Fibroblast of mammary gland (primary cell): ENCODE measurements around the gene BAK1.
A peak's percentile ranks its signal among the peaks of the same experiment; 100 is the strongest.

ENCODE experiments used
- DNase-seq: peaks from one replicate; pipeline ENCODE4 v3.0.0-alpha.2; 2010; ENCODE audit warnings: low read depth
- H3K4me3 ChIP-seq: 2 replicates; pipeline ENCODE4 v1.5.1; 2011; ENCODE audit warnings: low read depth, mild to moderate bottlenecking, low read length, moderate library complexity; ENCODE audit not compliant: control insufficient read depth
- TF ChIP-seq, protein P1 (sequence below): conservative IDR thresholded peaks from 2 replicates; pipeline ENCODE4 v1.5.1; 2011; ENCODE audit warnings: low read depth, low read length, inconsistent platforms; ENCODE audit not compliant: control insufficient read depth, insufficient read depth

The BAK1 gene

DNA sequence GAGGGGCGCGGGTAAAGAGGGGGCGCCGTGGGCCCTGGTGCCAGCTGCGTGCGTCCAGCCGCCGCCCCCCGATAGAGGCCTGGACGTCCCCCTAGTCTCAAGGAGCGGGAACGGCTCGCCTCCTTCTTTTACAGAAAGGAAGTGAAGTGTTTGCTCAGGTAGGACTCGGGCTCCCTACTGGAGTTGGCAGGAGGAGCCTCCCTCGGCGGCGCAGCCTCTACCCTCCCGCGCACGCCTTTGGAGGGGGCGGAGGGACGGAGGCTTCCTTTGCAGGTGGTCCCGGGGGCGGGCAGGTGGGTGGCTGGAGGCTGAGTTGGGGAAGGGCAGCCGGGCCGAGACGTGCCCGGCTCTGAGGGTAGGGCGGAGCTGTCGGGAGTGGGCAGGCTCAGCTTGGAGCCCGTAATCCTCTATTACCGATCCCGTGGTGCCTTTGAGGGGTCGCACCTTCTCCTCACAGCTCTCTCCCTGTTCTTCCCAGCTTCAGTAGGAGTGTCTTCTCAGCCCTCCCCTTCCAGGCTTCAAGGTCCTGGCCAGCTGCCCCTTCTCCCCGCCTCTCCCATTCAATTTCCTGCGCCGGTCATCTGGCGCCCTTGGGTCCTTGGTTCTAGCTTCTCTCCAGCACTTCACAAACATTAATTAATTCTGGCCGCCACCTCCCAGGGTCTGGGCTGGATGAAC, 41.8 kb upstream of the BAK1 start:
- DNase-seq, result peak; percentile 45
- peak overlapping the region; percentile 71 for H3K4me3 ChIP-seq
- TF ChIP-seq, protein P1, sequence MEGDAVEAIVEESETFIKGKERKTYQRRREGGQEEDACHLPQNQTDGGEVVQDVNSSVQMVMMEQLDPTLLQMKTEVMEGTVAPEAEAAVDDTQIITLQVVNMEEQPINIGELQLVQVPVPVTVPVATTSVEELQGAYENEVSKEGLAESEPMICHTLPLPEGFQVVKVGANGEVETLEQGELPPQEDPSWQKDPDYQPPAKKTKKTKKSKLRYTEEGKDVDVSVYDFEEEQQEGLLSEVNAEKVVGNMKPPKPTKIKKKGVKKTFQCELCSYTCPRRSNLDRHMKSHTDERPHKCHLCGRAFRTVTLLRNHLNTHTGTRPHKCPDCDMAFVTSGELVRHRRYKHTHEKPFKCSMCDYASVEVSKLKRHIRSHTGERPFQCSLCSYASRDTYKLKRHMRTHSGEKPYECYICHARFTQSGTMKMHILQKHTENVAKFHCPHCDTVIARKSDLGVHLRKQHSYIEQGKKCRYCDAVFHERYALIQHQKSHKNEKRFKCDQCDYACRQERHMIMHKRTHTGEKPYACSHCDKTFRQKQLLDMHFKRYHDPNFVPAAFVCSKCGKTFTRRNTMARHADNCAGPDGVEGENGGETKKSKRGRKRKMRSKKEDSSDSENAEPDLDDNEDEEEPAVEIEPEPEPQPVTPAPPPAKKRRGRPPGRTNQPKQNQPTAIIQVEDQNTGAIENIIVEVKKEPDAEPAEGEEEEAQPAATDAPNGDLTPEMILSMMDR, result no peak

DNA sequence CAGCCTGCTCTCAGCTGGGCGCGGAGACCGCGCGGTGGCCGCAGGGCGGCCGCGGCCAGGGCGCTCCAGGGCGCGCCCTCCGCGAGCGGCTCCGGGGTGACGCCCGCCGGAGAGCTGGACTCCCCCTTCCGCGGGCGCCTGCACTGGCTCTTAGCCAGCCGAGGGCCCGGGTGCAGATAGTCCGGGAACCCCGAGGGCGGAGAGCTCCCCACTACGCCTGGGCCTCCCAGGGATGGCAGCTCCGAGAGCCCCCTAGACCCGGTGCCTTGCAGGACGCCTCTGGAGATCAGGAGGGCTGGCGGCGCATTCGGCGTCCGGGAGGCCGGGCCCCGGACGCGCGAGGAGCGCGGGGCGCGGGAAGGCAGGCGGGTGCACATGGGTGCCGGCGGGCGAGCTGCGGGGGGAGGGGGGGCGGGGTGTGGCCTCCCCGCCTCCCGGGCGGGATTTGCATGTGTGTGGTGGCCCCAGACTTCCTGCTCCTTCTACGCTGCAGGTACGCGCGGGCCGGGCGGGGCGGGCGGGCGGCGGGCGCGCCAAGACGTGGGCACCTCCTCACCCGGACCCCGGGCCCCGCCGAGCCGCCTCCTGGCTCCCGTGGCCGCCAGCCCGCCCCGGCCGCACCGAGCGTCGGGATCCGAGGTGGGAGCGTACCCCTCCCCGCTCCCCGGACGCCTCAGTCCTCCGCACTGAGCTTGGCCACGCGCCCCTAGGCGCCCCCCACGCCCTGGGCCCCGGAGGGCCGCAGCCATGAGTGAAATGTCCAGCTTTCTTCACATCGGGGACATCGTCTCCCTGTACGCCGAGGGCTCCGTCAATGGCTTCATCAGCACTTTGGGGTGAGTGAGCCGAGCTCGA, 41.0 kb upstream of the BAK1 start, which contains the start of gene ITPR3:
ITPR3 (plus strand) TSS at position 467 of the 855 bp plus-strand sequence; CDS start at position 748, 281 bp downstream.
- TF ChIP-seq, protein P1, result no peak
- peak; percentile 33 for DNase-seq
- peak within 1 kb of the TSS; percentile 71 for H3K4me3 ChIP-seq

DNA sequence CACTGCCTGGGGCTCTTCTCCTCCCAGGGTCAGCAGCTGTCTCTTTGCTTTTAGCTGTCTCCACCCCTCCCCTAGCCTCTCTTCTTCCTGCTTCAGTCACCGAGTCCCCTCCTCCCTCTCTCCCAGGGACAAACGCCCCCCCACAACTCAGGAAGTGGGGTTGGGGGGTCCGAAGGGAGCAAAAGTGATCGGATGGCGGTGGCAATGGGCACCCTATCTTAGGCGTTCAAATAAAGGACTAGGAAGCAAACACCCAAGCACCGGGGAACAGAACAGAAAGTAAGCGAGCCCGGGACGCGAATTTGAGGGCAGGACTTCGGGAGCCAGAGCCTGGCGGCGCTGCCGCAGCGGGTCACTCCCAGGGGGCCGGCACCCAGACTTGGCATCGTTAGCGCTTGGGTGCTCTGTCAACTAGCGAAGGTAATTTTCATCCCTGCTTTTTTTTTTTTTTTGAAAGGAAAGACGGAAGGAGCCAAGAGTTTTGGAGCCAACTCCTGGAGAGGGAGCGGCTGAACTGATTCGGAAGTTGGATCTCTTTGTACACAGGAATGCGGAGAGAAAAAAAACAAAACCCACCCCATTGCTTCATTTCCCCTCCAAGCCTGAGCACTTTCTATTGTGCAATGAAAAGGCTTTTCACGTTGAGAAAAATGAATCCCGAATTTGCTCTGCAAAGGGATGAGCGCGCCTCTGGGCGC, 40.2 kb upstream of the BAK1 start:
- peak overlapping the region; percentile 71 for H3K4me3 ChIP-seq
- DNase-seq, result peak; percentile 71
- TF ChIP-seq, protein P1, result no peak

DNA sequence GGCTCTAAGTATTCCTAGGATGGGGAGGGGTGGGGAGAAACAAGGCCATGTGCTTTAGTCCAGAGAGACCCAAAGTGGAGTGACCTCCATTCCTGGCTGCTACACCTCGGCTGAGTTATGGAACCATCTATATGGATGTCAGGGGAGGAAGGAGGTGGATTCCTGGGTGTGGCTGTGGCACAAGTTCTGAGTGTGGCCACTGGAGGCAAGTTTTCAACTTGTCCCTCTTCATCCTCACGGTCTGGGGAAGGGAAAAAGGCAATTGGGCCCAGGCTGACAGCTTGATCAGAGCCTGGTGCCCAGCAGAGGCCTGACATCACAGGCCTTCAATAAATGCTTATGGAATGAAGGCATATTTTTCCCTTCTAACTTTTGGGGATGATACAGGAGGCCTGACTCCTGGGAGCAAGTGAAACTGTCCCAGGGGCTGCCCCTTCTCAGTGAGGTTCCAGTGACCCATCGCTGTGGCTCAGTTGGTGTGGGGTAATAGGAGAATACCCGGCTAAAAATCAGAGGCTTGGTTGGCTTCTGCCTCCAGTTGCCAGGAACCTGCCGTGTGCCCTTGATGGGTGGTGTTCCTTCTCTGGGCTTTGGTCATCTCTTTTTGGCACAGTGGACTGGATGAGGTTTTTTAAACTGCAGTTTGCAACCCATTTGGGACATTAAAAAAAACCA, 39.2 kb upstream of the BAK1 start:
- TF ChIP-seq, protein P1, result no peak
- DNase-seq, result no peak
- H3K4me3 ChIP-seq, result no peak overlapping the region

DNA sequence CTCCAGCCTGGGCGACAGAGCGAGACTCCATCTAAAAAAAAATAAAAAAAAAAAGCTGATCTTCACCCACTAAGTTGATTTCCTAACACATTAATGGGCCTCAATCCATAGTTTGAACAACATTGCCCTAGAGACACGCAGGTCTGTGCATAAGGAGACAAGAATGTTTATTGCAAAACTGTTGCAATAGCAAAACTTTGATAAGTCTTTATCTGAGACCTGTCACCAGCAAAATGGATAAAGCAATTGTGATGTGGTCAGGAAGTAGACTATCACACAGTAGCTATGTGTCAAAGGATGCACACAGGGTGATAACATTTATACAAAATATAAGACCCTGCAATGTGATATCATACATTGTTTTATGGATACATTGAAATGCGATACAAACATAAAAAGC, 36.8 kb upstream of the BAK1 start:
- no peak overlapping the region for H3K4me3 ChIP-seq
- DNase-seq, result no peak
- TF ChIP-seq, protein P1, result no peak

DNA sequence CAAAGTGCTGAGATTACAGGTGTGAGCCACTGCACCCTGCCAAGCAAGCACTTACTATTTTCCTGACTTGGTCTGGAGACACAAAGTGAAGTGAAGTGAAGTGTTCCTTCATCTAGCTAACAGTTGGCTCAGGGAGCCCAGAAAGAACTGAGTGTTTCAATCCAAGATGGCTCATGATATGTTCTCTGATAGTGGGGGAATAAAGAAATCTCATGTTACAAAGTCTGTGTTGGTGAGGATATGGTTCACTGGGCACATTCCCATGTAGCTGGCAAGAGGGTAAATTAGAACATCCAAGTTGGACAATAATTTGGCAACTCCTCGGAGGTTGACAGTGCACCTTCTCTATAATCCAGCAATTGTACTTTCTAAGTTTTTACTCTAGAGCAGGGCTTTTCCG, 36.0 kb upstream of the BAK1 start:
- TF ChIP-seq, protein P1, result no peak
- no peak overlapping the region for H3K4me3 ChIP-seq
- no peak for DNase-seq
